ENCODE data around the gene FEN1. TPM values are rescaled to one million over a fixed set of nuclear protein-coding genes. Genes with fewer than 3 reads are reported as not detected.

FEN1 gene
- total RNA-seq, 4 donors from 2014 or later = 5.0 to 10.2 (median 7.5) TPM

- Histone ChIP-seq H3K4me1 (peaks cover 9 to 20% (median 17%) of the 10 kb centered on the region in 4 donors), H3K36me3 (no peaks in the 10 kb centered on the region), H3K4me3 (no peak overlapping the region), H3K9me3 (no peaks in the 10 kb centered on the region), H3K27me3 (peaks cover 0 to 7% (median 0%) of the 10 kb centered on the region in 4 donors), H3K27ac (replicated peaks in 1 of 4) (no peak overlapping the region)
- DNase-seq (ENCODE audit: extremely low spot score) = no peak
- no peak for TF ChIP-seq CTCF (IDR thresholded peaks at IDR 0.05)
- no peak for TF ChIP-seq POLR2AphosphoS5 (IDR thresholded peaks at IDR 0.05)
- no peak for TF ChIP-seq POLR2A (IDR thresholded peaks at IDR 0.05; ENCODE audit: low read depth)
- intact Hi-C loops (cut with DNase I) = no loop called here
- 65% methylated on average over 10 of the region's 10 CpGs for WGBS
Measured at GRCh38 chr11:61773356-61773755, 19.4 kb upstream of the FEN1 start.

- H3K9me3 ChIP-seq = no peaks in the 10 kb centered on the region
- H3K4me1 ChIP-seq = peaks cover 9 to 20% (median 17%) of the 10 kb centered on the region in 4 donors
- no peak for DNase-seq (ENCODE audit: extremely low spot score)
- H3K27me3 ChIP-seq = peaks cover 0 to 7% (median 0%) of the 10 kb centered on the region in 4 donors
- intact Hi-C loops (cut with DNase I) = no loop called here
- no peak for TF ChIP-seq POLR2A (IDR thresholded peaks at IDR 0.05; ENCODE audit: low read depth)
- H3K4me3 ChIP-seq = no peak overlapping the region
- H3K27ac ChIP-seq (replicated peaks in 1 of 4) = no peak overlapping the region
- 86% methylated on average over 15 of the region's 18 CpGs for WGBS
- no peaks in the 10 kb centered on the region for H3K36me3 ChIP-seq
Measured at GRCh38 chr11:61773809-61774208, 18.9 kb upstream of the FEN1 start.

- DNase-seq (ENCODE audit: extremely low spot score) = no peak
- no peak for TF ChIP-seq POLR2AphosphoS5 (IDR thresholded peaks at IDR 0.05)
- no peak for TF ChIP-seq EP300 (IDR thresholded peaks at IDR 0.05)
- no peak for TF ChIP-seq POLR2A (IDR thresholded peaks at IDR 0.05; ENCODE audit: low read depth)
- TF ChIP-seq CTCF (IDR thresholded peaks at IDR 0.05) = no peak
- H3K4me1 ChIP-seq = peaks cover 9 to 19% (median 16%) of the 10 kb centered on the region in 4 donors
- peaks cover 0 to 7% (median 0%) of the 10 kb centered on the region in 4 donors for H3K27me3 ChIP-seq
- no peaks in the 10 kb centered on the region for H3K36me3 ChIP-seq
- no peak overlapping the region for H3K4me3 ChIP-seq
- whole genome bisulfite sequencing = 85% methylated on average over 12 of the region's 12 CpGs
- H3K9me3 ChIP-seq = no peaks in the 10 kb centered on the region
- intact Hi-C loops (cut with DNase I) = no loop called here
- H3K27ac ChIP-seq (replicated peaks in 1 of 4) = no peak overlapping the region
Measured at GRCh38 chr11:61774411-61774810, 18.3 kb upstream of the FEN1 start.

- DNase-seq (ENCODE audit: extremely low spot score) = no peak
- Histone ChIP-seq H3K27me3 (peaks cover 0 to 7% (median 0%) of the 10 kb centered on the region in 4 donors), H3K9me3 (no peaks in the 10 kb centered on the region), H3K4me1 (peaks cover 9 to 15% (median 13%) of the 10 kb centered on the region in 4 donors), H3K36me3 (peaks cover 0 to 4% (median 0%) of the 10 kb centered on the region in 4 donors), H3K27ac (replicated peaks in 1 of 4) (no peak overlapping the region), H3K4me3 (no peak overlapping the region)
- no peak for TF ChIP-seq CTCF (IDR thresholded peaks at IDR 0.05)
- no peak for TF ChIP-seq EP300 (IDR thresholded peaks at IDR 0.05)
- no peak for TF ChIP-seq POLR2AphosphoS5 (IDR thresholded peaks at IDR 0.05)
- TF ChIP-seq POLR2A (IDR thresholded peaks at IDR 0.05; ENCODE audit: low read depth) = no peak
- WGBS = 100% methylated on average over 6 of the region's 6 CpGs
- intact Hi-C loops (cut with DNase I) = no loop called here
Measured at GRCh38 chr11:61775106-61775505, 17.6 kb upstream of the FEN1 start.

GRCh38 chr11:61775606-61776554 is 16.8 kb upstream of the FEN1 start:
- TF ChIP-seq POLR2AphosphoS5 (IDR thresholded peaks at IDR 0.05) (no peak), CTCF (IDR thresholded peaks at IDR 0.05) (no peak), POLR2A (IDR thresholded peaks at IDR 0.05; ENCODE audit: low read depth) (no peak), EP300 (IDR thresholded peaks at IDR 0.05) (no peak)
- intact Hi-C loops (cut with DNase I) = no loop called here
- H3K27ac ChIP-seq (replicated peaks in 1 of 4) = no peak overlapping the region
- 73% methylated on average over 10 of the region's 20 CpGs for WGBS
- H3K4me1 ChIP-seq = peaks cover 9 to 15% (median 13%) of the 10 kb centered on the region in 4 donors
- DNase-seq (ENCODE audit: extremely low spot score) = no peak
- no peaks in the 10 kb centered on the region for H3K9me3 ChIP-seq
- peaks cover 0 to 4% (median 0%) of the 10 kb centered on the region in 4 donors for H3K36me3 ChIP-seq
- no peak overlapping the region for H3K4me3 ChIP-seq
- peaks cover 0 to 7% (median 0%) of the 10 kb centered on the region in 4 donors for H3K27me3 ChIP-seq

Measured in esophagus muscularis mucosa (tissue), 4 donors.